Muscle layer of duodenum (tissue), 2 donors: ENCODE data around the gene CCDC61.

Experiments used
- H3K27ac ChIP-seq: one replicate; pipeline ENCODE4 v1.7.0; 2013; ENCODE audit warnings: mild to moderate bottlenecking, low read length
- H3K27me3 ChIP-seq: one replicate; pipeline ENCODE4 v1.7.0; 2013; ENCODE audit warnings: low read depth, mild to moderate bottlenecking, control low read depth, low read length
- H3K36me3 ChIP-seq, 2 donors: one replicate each; pipeline ENCODE4 v1.7.0; 2013; ENCODE audit warnings: low read length in 2 of 2, control low read depth in 1 of 2, mild to moderate bottlenecking in 1 of 2; ENCODE audit not compliant: insufficient read depth in 2 of 2, control insufficient read depth in 1 of 2
- H3K4me1 ChIP-seq, 2 donors: one replicate each; pipeline ENCODE4 v1.7.0; 2013; ENCODE audit warnings: low read length in 2 of 2, mild to moderate bottlenecking in 2 of 2, control low read depth in 1 of 2, moderate library complexity in 1 of 2; ENCODE audit not compliant: insufficient read depth in 2 of 2, control insufficient read depth in 1 of 2
- H3K4me3 ChIP-seq, 2 donors: one replicate each; pipeline ENCODE4 v1.7.0; 2013; ENCODE audit warnings: low read length in 2 of 2, low read depth in 1 of 2, mild to moderate bottlenecking in 1 of 2
- H3K9me3 ChIP-seq, 2 donors: one replicate each; pipeline ENCODE4 v1.7.0; 2013; ENCODE audit warnings: low read length in 2 of 2, control low read depth in 1 of 2, mild to moderate bottlenecking in 1 of 2; ENCODE audit not compliant: control insufficient read depth in 1 of 2
- donor health status: healthy.

Gene CCDC61

DNA sequence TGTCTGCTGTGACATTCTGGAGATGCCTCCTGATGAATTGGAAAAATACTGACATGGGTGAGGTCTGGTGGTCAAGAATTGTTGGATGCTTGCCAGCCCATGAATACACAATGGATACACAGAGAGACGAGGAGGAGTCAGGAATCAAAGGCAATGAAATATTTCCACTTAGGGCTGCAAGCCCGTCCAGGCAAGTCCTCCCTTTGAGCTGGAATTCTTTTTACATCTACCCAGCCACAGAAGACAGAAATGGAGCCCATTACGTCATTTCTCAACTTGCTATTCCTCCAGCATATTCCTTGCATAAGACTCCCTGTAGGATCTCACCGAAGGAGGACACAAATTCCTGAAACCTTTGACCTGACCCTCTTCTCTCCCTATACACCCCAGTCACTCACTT lies 61.3 kb downstream of the CCDC61 start:
- Histone ChIP-seq H3K4me1 (no peaks in the 10 kb centered on the region), H3K27me3 (peaks cover 3% of the 10 kb centered on the region), H3K36me3 (no peaks in the 10 kb centered on the region), H3K4me3 (no peak overlapping the region), H3K9me3 (no peaks in the 10 kb centered on the region), H3K27ac (no peak overlapping the region)

DNA sequence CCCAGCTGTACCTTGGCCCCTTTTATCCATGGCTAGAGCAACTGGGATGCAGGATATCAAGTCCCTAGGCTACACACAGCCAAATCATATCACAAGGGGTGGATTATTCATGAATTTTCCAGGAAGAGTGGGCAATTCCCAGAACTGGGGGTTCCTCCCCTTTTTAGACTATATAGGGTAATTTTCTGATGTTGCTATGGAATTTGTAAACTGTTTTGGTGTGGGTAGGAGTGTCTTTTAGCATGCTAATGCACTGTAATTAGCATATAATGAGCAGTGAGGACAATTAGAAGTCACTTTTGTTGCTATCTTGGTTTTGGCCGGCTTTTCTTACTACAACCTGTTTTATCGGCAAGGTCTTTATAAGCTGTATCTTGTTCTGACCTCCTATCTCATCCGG lies 63.5 kb downstream of the CCDC61 start:
- Histone ChIP-seq H3K4me1 (no peaks in the 10 kb centered on the region), H3K4me3 (no peak overlapping the region), H3K27me3 (peaks cover 3% of the 10 kb centered on the region), H3K36me3 (no peaks in the 10 kb centered on the region), H3K9me3 (no peaks in the 10 kb centered on the region), H3K27ac (no peak overlapping the region)

DNA sequence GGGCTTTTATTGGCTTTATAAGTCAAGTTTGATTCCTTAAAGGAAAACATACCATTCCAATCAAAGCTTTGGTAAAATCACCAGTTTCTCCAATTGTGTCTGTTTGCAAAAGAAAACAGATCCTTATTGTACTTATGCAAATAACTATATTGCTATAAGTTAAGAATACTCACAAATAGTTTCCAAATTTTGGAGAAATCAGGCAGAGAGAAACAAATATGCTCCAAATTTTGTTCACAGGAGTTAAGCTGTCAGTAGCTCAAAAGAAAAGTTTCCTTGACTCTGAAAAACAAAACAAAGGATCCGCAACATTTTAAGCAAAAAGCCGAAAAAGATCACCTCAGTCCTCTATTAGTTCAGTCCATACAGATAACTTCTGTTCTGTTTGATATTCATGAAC lies 64.7 kb downstream of the CCDC61 start:
- no peak overlapping the region for H3K27ac ChIP-seq
- H3K4me1 ChIP-seq: no peaks in the 10 kb centered on the region
- no peaks in the 10 kb centered on the region for H3K36me3 ChIP-seq
- no peaks in the 10 kb centered on the region for H3K9me3 ChIP-seq
- H3K4me3 ChIP-seq: no peak overlapping the region
- H3K27me3 ChIP-seq: peaks cover 3% of the 10 kb centered on the region

DNA sequence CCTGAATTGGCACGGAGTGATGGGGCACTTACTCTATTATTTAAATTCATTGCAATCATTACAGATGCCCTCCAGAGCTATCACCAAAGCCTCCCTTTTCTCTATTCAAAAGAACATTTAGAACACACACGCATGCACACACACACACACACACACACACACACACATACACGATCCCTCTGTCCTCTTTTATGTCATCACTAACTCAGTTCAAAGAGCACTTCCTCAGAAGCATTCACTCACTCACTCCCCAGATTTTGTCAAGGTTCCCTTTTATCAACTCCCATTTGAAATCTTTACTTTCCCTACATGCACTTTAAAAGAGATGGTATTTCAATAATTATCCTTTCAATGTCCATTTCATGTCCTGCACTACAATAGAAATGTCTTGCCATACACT lies 67.9 kb downstream of the CCDC61 start:
- Histone ChIP-seq H3K27me3 (peaks cover 8% of the 10 kb centered on the region), H3K36me3 (no peaks in the 10 kb centered on the region), H3K27ac (no peak overlapping the region)

DNA sequence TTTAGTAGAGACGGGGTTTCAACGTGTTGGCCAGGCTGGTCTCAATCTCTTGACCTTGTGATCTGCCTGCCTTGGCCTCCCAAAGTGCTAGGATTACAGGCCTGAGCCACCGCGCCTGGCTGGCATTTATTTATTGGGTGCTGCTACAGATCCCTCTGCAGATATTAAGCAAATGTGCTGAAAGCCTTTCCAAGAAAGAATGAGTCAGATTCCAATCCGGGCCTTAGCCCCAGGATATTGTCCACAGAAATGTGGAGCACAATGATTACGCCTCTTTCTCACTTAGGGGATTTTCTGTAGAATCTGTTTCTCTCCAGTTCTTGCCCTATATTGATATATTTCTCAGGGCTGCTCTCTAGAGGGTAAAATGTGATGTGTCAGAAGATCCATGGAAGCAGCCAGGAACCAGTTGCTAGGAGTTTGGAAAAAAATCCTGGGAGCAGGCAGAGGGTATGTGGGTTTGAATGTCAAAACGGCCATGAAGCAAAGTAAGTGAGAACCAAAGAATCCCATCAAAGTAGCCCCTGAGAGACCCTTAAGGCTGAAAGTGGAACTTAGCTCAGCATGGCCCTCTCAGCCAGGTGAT lies 70.3 kb downstream of the CCDC61 start:
- H3K27me3 ChIP-seq: peaks cover 5% of the 10 kb centered on the region
- H3K27ac ChIP-seq: no peak overlapping the region

More for the DNA sequence above, 67.9 kb downstream of the CCDC61 start:
- H3K9me3 ChIP-seq: no peaks in the 10 kb centered on the region
- no peak overlapping the region for H3K4me3 ChIP-seq
- no peaks in the 10 kb centered on the region for H3K4me1 ChIP-seq

DNA sequence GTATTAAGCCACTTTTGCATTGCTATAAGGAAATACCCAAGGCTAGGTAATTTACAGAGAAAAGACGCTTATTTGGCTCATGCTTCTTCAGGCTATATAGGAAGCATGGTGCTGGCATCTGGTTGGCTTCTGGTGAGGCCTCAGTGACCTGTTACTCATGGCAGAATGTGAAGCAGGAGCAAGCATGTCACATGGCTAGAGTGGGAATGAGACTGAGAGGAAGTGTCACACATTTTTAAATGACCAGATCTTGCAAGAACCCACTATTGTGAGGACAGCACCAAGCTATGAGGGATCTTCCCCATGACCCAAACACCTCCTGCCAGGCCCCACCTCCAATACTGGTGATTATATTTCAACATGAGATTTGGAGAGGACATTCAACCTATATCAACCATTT lies 71.2 kb downstream of the CCDC61 start:
- H3K27me3 ChIP-seq: peaks cover 9% of the 10 kb centered on the region
- H3K27ac ChIP-seq: no peak overlapping the region
- H3K9me3 ChIP-seq: no peaks in the 10 kb centered on the region
- H3K36me3 ChIP-seq: no peaks in the 10 kb centered on the region
- no peak overlapping the region for H3K4me3 ChIP-seq
- H3K4me1 ChIP-seq: no peaks in the 10 kb centered on the region

More for the DNA sequence above, 70.3 kb downstream of the CCDC61 start:
- no peaks in the 10 kb centered on the region for H3K4me1 ChIP-seq
- no peaks in the 10 kb centered on the region for H3K36me3 ChIP-seq
- no peaks in the 10 kb centered on the region for H3K9me3 ChIP-seq
- H3K4me3 ChIP-seq: no peak overlapping the region

DNA sequence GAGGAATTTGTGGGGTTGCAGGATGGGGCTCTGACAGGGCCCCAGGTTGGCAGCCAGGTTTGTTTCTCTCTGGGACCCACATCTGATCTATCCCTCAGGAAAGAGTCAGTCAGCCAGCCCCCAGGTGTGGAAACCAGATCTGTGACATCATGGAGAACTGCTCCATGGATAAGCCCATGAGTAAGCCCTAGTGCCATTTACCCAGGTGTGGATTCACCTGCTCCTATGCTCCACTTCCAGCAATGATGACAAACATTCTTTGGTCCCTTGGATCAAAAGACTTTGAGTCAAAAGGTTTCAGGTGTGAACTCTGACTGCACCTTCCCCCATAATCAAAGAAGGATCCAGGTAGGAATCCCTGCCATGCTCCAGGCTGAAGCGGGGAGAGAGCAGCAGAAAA lies 72.4 kb downstream of the CCDC61 start:
- H3K36me3 ChIP-seq: no peaks in the 10 kb centered on the region
- no peaks in the 10 kb centered on the region for H3K4me1 ChIP-seq
- H3K27ac ChIP-seq: no peak overlapping the region
- peaks cover 9% of the 10 kb centered on the region for H3K27me3 ChIP-seq
- no peaks in the 10 kb centered on the region for H3K9me3 ChIP-seq
- no peak overlapping the region for H3K4me3 ChIP-seq
